Stimulated activated CD4-positive, alpha-beta T cell treated with anti-CD3 and anti-CD28 coated beads, Interleukin-15, amount 100 ng/mL, for 24 hours (primary cell): ENCODE results near the gene CCND1.

ENCODE experiments used
- DNase-seq: peaks from one replicate; pipeline ENCODE4 v3.0.0-alpha.2; 2020

The CCND1 gene

GRCh38 chr11:69669486-69669885, 28.5 kb downstream of the CCND1 start:
- DNase-seq: no peak

- peak; percentile 75 for DNase-seq
These were observed 29.3 kb downstream of the CCND1 start for GRCh38 chr11:69670158-69670845.

- DNase-seq: no peak
These were observed 30.9 kb downstream of the CCND1 start for GRCh38 chr11:69671734-69672465.

GRCh38 chr11:69674267-69674885, 33.4 kb downstream of the CCND1 start:
- peak; percentile 19 for DNase-seq

- DNase-seq: peak; percentile 95
These were observed 34.1 kb downstream of the CCND1 start, which contains the start of gene LTO1 for GRCh38 chr11:69674886-69675714. Gene LTO1, minus strand, starts transcription at chr11:69675353. Its CDS starts 114 bp downstream, at chr11:69675239.

- no peak for DNase-seq
These were observed 36.8 kb downstream of the CCND1 start for GRCh38 chr11:69677749-69678148.

- no peak for DNase-seq
These were observed 39.7 kb downstream of the CCND1 start for GRCh38 chr11:69680688-69681087.

- DNase-seq: no peak
These were observed 41.3 kb downstream of the CCND1 start for GRCh38 chr11:69682221-69682620.

GRCh38 chr11:69682681-69683326, 41.8 kb downstream of the CCND1 start:
- DNase-seq: no peak

GRCh38 chr11:69683764-69684333, 42.9 kb downstream of the CCND1 start:
- DNase-seq: no peak

GRCh38 chr11:69684651-69685050, 43.7 kb downstream of the CCND1 start:
- DNase-seq: no peak

GRCh38 chr11:69685348-69685747, 44.4 kb downstream of the CCND1 start:
- DNase-seq: no peak

- DNase-seq: no peak
These were observed 45.5 kb downstream of the CCND1 start for GRCh38 chr11:69686452-69686851.

GRCh38 chr11:69686856-69687255, 45.9 kb downstream of the CCND1 start:
- DNase-seq: no peak

GRCh38 chr11:69687969-69688771, 47.2 kb downstream of the CCND1 start:
- peak; percentile 35 for DNase-seq

GRCh38 chr11:69689484-69690319, 48.7 kb downstream of the CCND1 start:
- no peak for DNase-seq

- no peak for DNase-seq
These were observed 50.5 kb downstream of the CCND1 start for GRCh38 chr11:69691463-69691862.

GRCh38 chr11:69692422-69692821, 51.5 kb downstream of the CCND1 start:
- no peak for DNase-seq

GRCh38 chr11:69694781-69695180, 53.8 kb downstream of the CCND1 start:
- DNase-seq: no peak

- no peak for DNase-seq
These were observed 54.6 kb downstream of the CCND1 start for GRCh38 chr11:69695581-69695980.
